Mesendoderm (in vitro differentiated cells): ENCODE data around the gene NRP1.
A peak's percentile ranks its signal among the peaks of the same experiment; 100 is the strongest.

Source experiments
- DNase-seq: peaks from one replicate; pipeline ENCODE4 v3.0.0; 2013
- H2AK5ac ChIP-seq: 2 replicates; pipeline ENCODE4 v1.6.1; 2013; ENCODE audit warnings: low read length, inconsistent platforms
- H2BK120ac ChIP-seq: 2 replicates; pipeline ENCODE4 v1.6.1; 2013; ENCODE audit warnings: low read depth, mild to moderate bottlenecking, low read length, moderate library complexity, mixed read lengths
- H2BK15ac ChIP-seq: replicated peaks from 2 replicates; pipeline ENCODE4 v1.6.1; 2013; ENCODE audit warnings: low read depth, mild to moderate bottlenecking, moderate library complexity
- H2BK5ac ChIP-seq: 2 replicates; pipeline ENCODE4 v1.6.1; 2013; ENCODE audit warnings: low read length, inconsistent platforms
- H3K18ac ChIP-seq: 2 replicates; pipeline ENCODE4 v1.6.1; 2013; ENCODE audit warnings: mild to moderate bottlenecking, low read length, mixed read lengths
- H3K23ac ChIP-seq: one replicate; pipeline ENCODE4 v1.6.1; 2013; ENCODE audit warnings: low read length
- H3K27ac ChIP-seq: 2 replicates; pipeline ENCODE4 v1.5.1; 2013; ENCODE audit warnings: low read depth, mild to moderate bottlenecking, inconsistent platforms, low read length, moderate library complexity
- H3K27me3 ChIP-seq: 2 replicates; pipeline ENCODE4 v1.6.1; 2013; ENCODE audit warnings: low read length, control low read depth, mild to moderate bottlenecking, inconsistent platforms; ENCODE audit not compliant: insufficient read depth, poor library complexity
- H3K36me3 ChIP-seq: 2 replicates; pipeline ENCODE4 v1.6.1; 2013; ENCODE audit warnings: low read length, inconsistent platforms; ENCODE audit not compliant: control insufficient read depth, insufficient read depth
- H3K4ac ChIP-seq: one replicate; pipeline ENCODE4 v1.6.1; 2013; ENCODE audit warnings: low read depth, mild to moderate bottlenecking, low read length, moderate library complexity
- H3K4me1 ChIP-seq: 2 replicates; pipeline ENCODE4 v1.6.1; 2013; ENCODE audit warnings: low read depth, low read length, inconsistent platforms; ENCODE audit not compliant: control insufficient read depth
- H3K4me2 ChIP-seq: 2 replicates; pipeline ENCODE4 v1.6.1; 2013; ENCODE audit warnings: low read length
- H3K4me3 ChIP-seq: 2 replicates; pipeline ENCODE4 v1.5.1; 2013; ENCODE audit warnings: mild to moderate bottlenecking, low read length
- H3K56ac ChIP-seq: one replicate; pipeline ENCODE4 v1.6.1; 2013; ENCODE audit warnings: low read length
- H3K79me1 ChIP-seq: 2 replicates; pipeline ENCODE4 v1.6.1; 2013; ENCODE audit warnings: low read length, inconsistent platforms
- H3K79me2 ChIP-seq: 2 replicates; pipeline ENCODE4 v1.6.1; 2013; ENCODE audit warnings: mild to moderate bottlenecking, low read length; ENCODE audit not compliant: control insufficient read depth, insufficient read depth
- H3K9ac ChIP-seq: 2 replicates; pipeline ENCODE4 v1.6.1; 2013; ENCODE audit warnings: low read length, inconsistent platforms
- H4K5ac ChIP-seq: one replicate; pipeline ENCODE4 v1.6.1; 2013; ENCODE audit warnings: low read length
- H4K8ac ChIP-seq: one replicate; pipeline ENCODE4 v1.6.1; 2013; ENCODE audit warnings: low read depth, mild to moderate bottlenecking, control low read depth, low read length, moderate library complexity
- WGBS: extraction: QIAGEN DNeasy Blood & Tissue Kit; methylation state at CpG from one replicate; pipeline ENCODE4 v1.1.7; 2013; ENCODE audit warnings: low lambda C conversion rate, missing lambda C conversion rate; ENCODE audit not compliant: insufficient coverage; ENCODE audit errors: extremely low coverage; 5-methylcytosine and 5-hydroxymethylcytosine counted together

Gene NRP1

DNA sequence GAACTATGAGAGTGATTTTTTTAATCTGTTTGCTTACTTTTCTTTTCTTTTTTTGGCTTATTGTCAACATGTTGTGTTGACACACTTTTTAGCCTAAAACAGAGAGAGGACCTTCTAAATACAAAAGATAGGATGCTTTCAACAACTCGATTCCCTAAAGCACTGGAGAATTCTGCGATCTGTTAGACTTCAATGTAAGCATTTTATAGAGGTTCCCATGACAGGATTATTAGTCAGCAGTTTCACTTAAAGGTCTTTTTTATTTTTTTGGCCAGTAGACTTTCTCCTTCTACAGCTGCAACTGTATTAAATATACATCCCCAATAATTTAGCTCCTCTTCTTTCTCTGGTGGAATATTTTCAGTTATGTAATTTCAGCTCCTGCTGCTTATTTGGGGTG is 12.7 kb upstream of the NRP1 start:
- H4K8ac ChIP-seq, result no peak overlapping the region
- H3K4ac ChIP-seq, result no peak overlapping the region
- H3K56ac ChIP-seq, result no peak overlapping the region
- H3K27ac ChIP-seq, result no peak overlapping the region
- H2BK120ac ChIP-seq, result no peak overlapping the region
- no peaks in the 10 kb centered on the region for H3K4me1 ChIP-seq
- DNase-seq, result no peak
- no peak overlapping the region for H3K18ac ChIP-seq
- no CpG with 5 or more reads among the region's 2 CpGs for WGBS
- H3K9ac ChIP-seq, result no peak overlapping the region
- no peak overlapping the region for H4K5ac ChIP-seq
- H2BK5ac ChIP-seq, result no peak overlapping the region
- H3K4me2 ChIP-seq, result no peak overlapping the region
- no peaks in the 10 kb centered on the region for H3K79me1 ChIP-seq
- H2AK5ac ChIP-seq, result no peak overlapping the region
- no peak overlapping the region for H3K23ac ChIP-seq
- H3K79me2 ChIP-seq, result no peaks in the 10 kb centered on the region
- no peak overlapping the region for H2BK15ac ChIP-seq
- H3K4me3 ChIP-seq, result no peak overlapping the region
- no peaks in the 10 kb centered on the region for H3K27me3 ChIP-seq
- H3K36me3 ChIP-seq, result no peaks in the 10 kb centered on the region

- Histone ChIP-seq H4K5ac (no peak overlapping the region), H3K36me3 (no peaks in the 10 kb centered on the region), H3K9ac (no peak overlapping the region), H3K56ac (no peak overlapping the region), H3K4me2 (no peak overlapping the region), H3K4me3 (no peak overlapping the region), H3K79me1 (no peaks in the 10 kb centered on the region), H4K8ac (no peak overlapping the region), H3K4ac (no peak overlapping the region), H3K18ac (no peak overlapping the region), H2BK15ac (no peak overlapping the region), H2BK120ac (no peak overlapping the region), H3K27ac (no peak overlapping the region), H2BK5ac (no peak overlapping the region), H3K27me3 (no peaks in the 10 kb centered on the region), H3K79me2 (no peaks in the 10 kb centered on the region), H2AK5ac (no peak overlapping the region), H3K23ac (no peak overlapping the region), H3K4me1 (no peaks in the 10 kb centered on the region)
- no CpG with 5 or more reads among the region's 5 CpGs for WGBS
- DNase-seq, result no peak
Observed at GRCh38 chr10:33345236-33345635, 10.8 kb upstream of the NRP1 start.

DNA sequence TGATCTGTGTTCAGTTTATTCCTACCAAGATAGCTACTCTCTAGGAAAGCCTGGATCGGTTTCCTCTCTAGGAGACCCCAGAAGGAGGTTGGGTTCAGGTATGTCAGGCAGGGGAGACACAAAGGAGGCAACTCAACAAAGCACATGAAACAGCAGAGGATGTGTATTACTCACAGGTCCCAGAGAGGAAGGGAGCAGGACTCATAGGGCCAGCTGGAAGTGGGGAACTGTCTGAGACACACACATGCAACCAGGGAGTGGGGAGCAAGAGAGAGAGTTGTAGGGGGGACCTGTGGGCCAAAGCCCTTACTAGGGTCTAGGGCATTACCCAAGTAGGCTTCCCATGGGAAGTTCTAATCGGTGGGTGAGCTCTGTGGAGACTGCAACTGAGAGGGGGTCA is 10.2 kb upstream of the NRP1 start:
- H3K27me3 ChIP-seq, result no peaks in the 10 kb centered on the region
- H3K27ac ChIP-seq, result no peak overlapping the region
- WGBS, result no CpG with 5 or more reads among the region's 2 CpGs
- no peak overlapping the region for H2BK5ac ChIP-seq
- H3K56ac ChIP-seq, result no peak overlapping the region
- H3K79me1 ChIP-seq, result no peaks in the 10 kb centered on the region
- no peaks in the 10 kb centered on the region for H3K79me2 ChIP-seq
- no peak overlapping the region for H2BK15ac ChIP-seq
- H3K36me3 ChIP-seq, result no peaks in the 10 kb centered on the region
- no peak overlapping the region for H3K23ac ChIP-seq
- H3K9ac ChIP-seq, result no peak overlapping the region
- H4K5ac ChIP-seq, result no peak overlapping the region
- H3K4me2 ChIP-seq, result no peak overlapping the region
- no peak overlapping the region for H2AK5ac ChIP-seq
- no peak overlapping the region for H3K4ac ChIP-seq
- H3K18ac ChIP-seq, result no peak overlapping the region
- no peaks in the 10 kb centered on the region for H3K4me1 ChIP-seq
- H4K8ac ChIP-seq, result no peak overlapping the region
- no peak overlapping the region for H3K4me3 ChIP-seq
- no peak for DNase-seq
- no peak overlapping the region for H2BK120ac ChIP-seq

GRCh38 chr10:33341637-33342036 is 7.2 kb upstream of the NRP1 start:
- Histone ChIP-seq H3K27me3 (peaks cover 4% of the 10 kb centered on the region), H3K4me2 (no peak overlapping the region), H3K4me3 (no peak overlapping the region), H3K23ac (no peak overlapping the region), H3K56ac (no peak overlapping the region), H3K27ac (no peak overlapping the region), H3K79me1 (no peaks in the 10 kb centered on the region), H3K4ac (no peak overlapping the region), H3K36me3 (no peaks in the 10 kb centered on the region), H3K4me1 (no peaks in the 10 kb centered on the region), H4K5ac (no peak overlapping the region), H2BK5ac (no peak overlapping the region), H2AK5ac (no peak overlapping the region), H2BK120ac (no peak overlapping the region), H2BK15ac (no peak overlapping the region), H3K18ac (no peak overlapping the region), H3K79me2 (no peaks in the 10 kb centered on the region), H4K8ac (no peak overlapping the region), H3K9ac (no peak overlapping the region)
- no peak for DNase-seq
- WGBS, result no CpG with 5 or more reads among the region's 1 CpG

GRCh38 chr10:33337326-33337957 is 3.0 kb upstream of the NRP1 start:
- H3K27ac ChIP-seq, result no peak overlapping the region
- H3K9ac ChIP-seq, result peak overlapping the region; percentile 69

More at GRCh38 chr10:33337326-33337957, 3.0 kb upstream of the NRP1 start:
- H3K4ac ChIP-seq, result no peak overlapping the region
- H2BK5ac ChIP-seq, result no peak overlapping the region
- no peak overlapping the region for H3K18ac ChIP-seq
- no CpG with 5 or more reads among the region's 11 CpGs for WGBS
- H3K36me3 ChIP-seq, result no peaks in the 10 kb centered on the region
- H2AK5ac ChIP-seq, result no peak overlapping the region
- peaks cover 4% of the 10 kb centered on the region for H3K27me3 ChIP-seq
- H4K8ac ChIP-seq, result no peak overlapping the region
- no peaks in the 10 kb centered on the region for H3K79me1 ChIP-seq
- no peak overlapping the region for H2BK15ac ChIP-seq
- H3K4me3 ChIP-seq, result no peak overlapping the region
- no peak overlapping the region for H2BK120ac ChIP-seq
- peak; percentile 45 for DNase-seq
- H3K4me1 ChIP-seq, result no peaks in the 10 kb centered on the region
- H3K79me2 ChIP-seq, result no peaks in the 10 kb centered on the region
- H3K23ac ChIP-seq, result no peak overlapping the region
- peak overlapping the region; percentile 95 for H3K4me2 ChIP-seq
- peak overlapping the region; percentile 25 for H3K56ac ChIP-seq
- no peak overlapping the region for H4K5ac ChIP-seq
